CD4-positive, CD25-positive, alpha-beta regulatory T cell (primary cell): ENCODE results near the gene UTS2. TPM values are rescaled to one million over a fixed set of nuclear protein-coding genes. Genes with fewer than 3 reads are reported as not detected.

Source experiments
- ATAC-seq, 2 donors: fragments of 150-1000 bp; cut with Tn5 transposase; one replicate each; pipeline ENCODE4 v1.10.0; 2021; ENCODE audit warnings: low read depth in 2 of 2, moderate number of reproducible peaks in 2 of 2, moderate library complexity in 1 of 2
- DNase-seq, 3 donors: peaks; one replicate each; pipeline versions ENCODE4 v3.0.0 to v3.0.0-alpha.2; 2012 to 2022; ENCODE audit warnings: mixed read lengths in 1 of 3
- H3K27ac ChIP-seq: one replicate; pipeline ENCODE4 v1.7.0; 2013; ENCODE audit warnings: mild to moderate bottlenecking, low read length; ENCODE audit not compliant: insufficient read depth, poor library complexity, severe bottlenecking
- H3K27me3 ChIP-seq: one replicate; pipeline ENCODE4 v1.7.0; 2013; ENCODE audit warnings: low read length; ENCODE audit not compliant: control insufficient read depth, insufficient read depth
- H3K36me3 ChIP-seq: one replicate; pipeline ENCODE4 v1.7.0; 2013; ENCODE audit warnings: mild to moderate bottlenecking, low read length, moderate library complexity; ENCODE audit not compliant: control insufficient read depth, insufficient read depth
- H3K4me1 ChIP-seq: 2 replicates; pipeline ENCODE4 v1.7.0; 2013; ENCODE audit warnings: mild to moderate bottlenecking, low read length; ENCODE audit not compliant: insufficient read depth, control insufficient read depth, poor library complexity, severe bottlenecking
- H3K4me3 ChIP-seq: one replicate; pipeline ENCODE4 v1.7.0; 2013; ENCODE audit warnings: low read depth, mild to moderate bottlenecking, low read length, moderate library complexity
- H3K9me3 ChIP-seq, 2 experiments: 1 replicate in 1 of 2; 2 replicates in 1 of 2; pipeline ENCODE4 v1.7.0; 2013; ENCODE audit warnings: low read length in 2 of 2, mild to moderate bottlenecking in 1 of 2, moderate library complexity in 1 of 2; ENCODE audit not compliant: control insufficient read depth in 2 of 2
- H3K27ac Mint-ChIP-seq, 3 donors: one replicate each; pipeline ENCODE4 v1.8.0; 2020 to 2022; ENCODE audit warnings: mild to moderate bottlenecking in 3 of 3, mixed read lengths in 3 of 3, moderate library complexity in 2 of 3
- H3K27me3 Mint-ChIP-seq: one replicate; pipeline ENCODE4 v1.8.0; 2022; ENCODE audit warnings: mild to moderate bottlenecking, mixed read lengths
- H3K36me3 Mint-ChIP-seq: one replicate; pipeline ENCODE4 v1.8.0; 2020; ENCODE audit warnings: mixed read lengths
- H3K4me1 Mint-ChIP-seq, 4 donors: one replicate each; pipeline ENCODE4 v1.8.0; 2020 to 2022; ENCODE audit warnings: mixed read lengths in 4 of 4, mild to moderate bottlenecking in 1 of 4
- H3K4me3 Mint-ChIP-seq, 4 donors: one replicate each; pipeline ENCODE4 v1.8.0; 2020 to 2022; ENCODE audit warnings: mild to moderate bottlenecking in 4 of 4, mixed read lengths in 4 of 4, moderate library complexity in 3 of 4
- H3K9me3 Mint-ChIP-seq, 7 donors: one replicate each; pipeline ENCODE4 v1.8.0; 2020 to 2022; ENCODE audit warnings: mixed read lengths in 7 of 7, mild to moderate bottlenecking in 3 of 7, moderate library complexity in 2 of 7
- polyA plus RNA-seq, 4 donors: library from polyadenylated mRNA; unstranded; fragments of 300-500 nt; fragmentation: Illumina TruSeq; gene quantifications; one replicate each; pipeline ENCODE4 v1.2.3, GENCODE V29; 2021
- total RNA-seq: library from RNA; stranded (reverse); gene quantifications from one replicate; pipeline ENCODE4 v1.2.3, GENCODE V29; 2022

Gene UTS2
- total and polyA plus RNA-seq, 5 donors from 2014 or later, result 8.0 to 63.1 (median 28.4) TPM

- peaks cover 34% of the 10 kb centered on the region for H3K36me3 Mint-ChIP-seq
- ATAC-seq, result no peak
These were observed 43.1 kb downstream of the UTS2 start for GRCh38 chr1:7809742-7810141.

GRCh38 chr1:7808253-7808844, 44.5 kb downstream of the UTS2 start:
- DNase-seq, result peak in 2 of 3 donors; percentile 23 to 57
- Mint-ChIP-seq H3K27ac (no peak overlapping the region), H3K4me1 (peaks cover 0 to 5% (median 1%) of the 10 kb centered on the region in 4 donors), H3K27me3 (no peaks in the 10 kb centered on the region), H3K4me3 (no peak overlapping the region), H3K36me3 (peaks cover 29% of the 10 kb centered on the region), H3K9me3 (peaks cover 0 to 6% (median 4%) of the 10 kb centered on the region in 7 donors)
- no peak overlapping the region for H3K27ac ChIP-seq
- peaks cover 26% of the 10 kb centered on the region for H3K36me3 ChIP-seq
- H3K9me3 ChIP-seq, result peaks cover 4 to 5% of the 10 kb centered on the region in 2 experiments
- H3K27me3 ChIP-seq, result no peaks in the 10 kb centered on the region
- no peaks in the 10 kb centered on the region for H3K4me1 ChIP-seq
- H3K4me3 ChIP-seq, result no peak overlapping the region
- ATAC-seq, result no peak

More at GRCh38 chr1:7809742-7810141, 43.1 kb downstream of the UTS2 start:
- Mint-ChIP-seq H3K27me3 (no peaks in the 10 kb centered on the region), H3K9me3 (peaks cover 0 to 17% (median 5%) of the 10 kb centered on the region in 7 donors), H3K4me3 (no peak overlapping the region), H3K4me1 (peaks cover 0 to 5% (median 1%) of the 10 kb centered on the region in 4 donors), H3K27ac (no peak overlapping the region)
- Histone ChIP-seq H3K36me3 (peaks cover 28% of the 10 kb centered on the region), H3K27ac (no peak overlapping the region), H3K9me3 (peaks cover 14% of the 10 kb centered on the region in 2 experiments), H3K4me3 (no peak overlapping the region), H3K4me1 (no peaks in the 10 kb centered on the region), H3K27me3 (no peaks in the 10 kb centered on the region)
- DNase-seq, result no peak

GRCh38 chr1:7805460-7805859, 47.4 kb downstream of the UTS2 start:
- H3K27me3 Mint-ChIP-seq, result no peaks in the 10 kb centered on the region
- H3K4me3 ChIP-seq, result no peak overlapping the region
- H3K27me3 ChIP-seq, result no peaks in the 10 kb centered on the region
- ATAC-seq (no peak), DNase-seq (no peak)
- H3K4me1 ChIP-seq, result no peaks in the 10 kb centered on the region
- H3K27ac ChIP-seq, result no peak overlapping the region
- H3K4me3 Mint-ChIP-seq, result no peak overlapping the region
- H3K27ac Mint-ChIP-seq, result no peak overlapping the region
- peaks cover 16% of the 10 kb centered on the region for H3K36me3 Mint-ChIP-seq
- H3K9me3 ChIP-seq, result no peaks in the 10 kb centered on the region
- H3K36me3 ChIP-seq, result peaks cover 24% of the 10 kb centered on the region
- peaks cover 0 to 5% (median 1%) of the 10 kb centered on the region in 4 donors for H3K4me1 Mint-ChIP-seq
- peaks cover 0 to 1% (median 0%) of the 10 kb centered on the region in 7 donors for H3K9me3 Mint-ChIP-seq

Other genes starting within 250 kb of the UTS2 start
- gene VAMP3, start 81.8 kb downstream of the UTS2 start, total RNA-seq, result 66.1 TPM
- 10 to 100 TPM; 44.8 to 56.8 (median 48.9) TPM for gene VAMP3, start 81.8 kb downstream of the UTS2 start, polyA plus RNA-seq
- 14.1 TPM for gene PER3, start 68.8 kb downstream of the UTS2 start, total RNA-seq
- 1 to 10 TPM; 3.7 to 5.2 (median 3.9) TPM for gene PER3, start 68.8 kb downstream of the UTS2 start, polyA plus RNA-seq
- gene TNFRSF9, start 87.8 kb upstream of the UTS2 start, total RNA-seq, result 30.9 TPM
- 10 to 100 TPM; 10.3 to 35.6 (median 23.0) TPM for gene TNFRSF9, start 87.8 kb upstream of the UTS2 start, polyA plus RNA-seq
- gene PARK7, start 108.6 kb upstream of the UTS2 start, total RNA-seq, result 150 TPM
- 100 to 1,000 TPM; 453 to 527 (median 478) TPM for gene PARK7, start 108.6 kb upstream of the UTS2 start, polyA plus RNA-seq
- 5.8 TPM for gene ERRFI1, start 173.2 kb upstream of the UTS2 start, total RNA-seq
- 1 to 10 TPM in 1 of 4 donors, under 1 TPM in 2, not detected in 1; 0.37 to 1.2 (median 0.75) TPM for gene ERRFI1, start 173.2 kb upstream of the UTS2 start, polyA plus RNA-seq